Stomach (tissue), 9 donors: ENCODE data around the gene TRAF3IP1. TPM values are rescaled to one million over a fixed set of nuclear protein-coding genes. Genes with fewer than 3 reads are reported as not detected.

Experiments
- DNase-seq, 2 donors: peaks; one replicate each; pipeline versions ENCODE4 v3.0.0 to v3.0.0-alpha.2; 2013 to 2019
- H3K27ac ChIP-seq, 5 donors: fragments of 200-600 bp in 4 of 5; sonication (generic) in 4 of 5; one replicate each; pipeline ENCODE4 v1.5.1; 2013 to 2019; ENCODE audit warnings: mild to moderate bottlenecking in 1 of 5, moderate library complexity in 1 of 5
- H3K27me3 ChIP-seq, 3 donors: fragments of 200-600 bp; sonication (generic); one replicate each; pipeline ENCODE4 v1.5.1; 2017 to 2019; ENCODE audit warnings: mixed run types in 1 of 3
- H3K36me3 ChIP-seq, 4 donors: fragments of 200-600 bp; sonication (generic); 1 replicate in 3 of 4; 2 replicates in 1 of 4; pipeline ENCODE4 v1.5.1; 2016 to 2019
- H3K4me1 ChIP-seq, 4 donors: fragments of 200-600 bp; sonication (generic); one replicate each; pipeline ENCODE4 v1.5.1; 2016 to 2019
- H3K4me3 ChIP-seq, 4 donors: fragments of 200-600 bp; sonication (generic) in 3 of 4; one replicate each; pipeline ENCODE4 v1.5.1; 2016 to 2019; ENCODE audit warnings: mild to moderate bottlenecking in 1 of 4
- H3K9me3 ChIP-seq, 4 donors: fragments of 200-600 bp; sonication (generic); one replicate each; pipeline ENCODE4 v1.5.1; 2016 to 2019
- EP300 ChIP-seq: sonication (generic); formaldehyde crosslinking; IDR thresholded peaks from one replicate; pipeline ENCODE4 v1.6.1; 2017; ENCODE audit warnings: antibody characterized with exemption
- POLR2A ChIP-seq, 4 donors: fragments of 450-650 bp; IDR thresholded peaks; one replicate each; pipeline ENCODE4 v1.6.1; 2016; ENCODE audit warnings: antibody characterized with exemption in 4 of 4, control low read depth in 2 of 4, mild to moderate bottlenecking in 1 of 4, moderate library complexity in 1 of 4
- POLR2AphosphoS5 ChIP-seq, 3 donors: sonication (generic); formaldehyde crosslinking; IDR thresholded peaks; one replicate each; pipeline ENCODE4 v1.6.1; 2016; ENCODE audit warnings: antibody characterized with exemption in 3 of 3
- WGBS, 5 donors: extraction: QIAGEN DNeasy Blood & Tissue Kit in 3 of 5; methylation state at CpG; one replicate each; pipeline versions ENCODE4 v1.1.5 to v1.1.7; 2013 to 2018; 5-methylcytosine and 5-hydroxymethylcytosine counted together
- intact Hi-C: fragments of 100-400 bp; cut with DNase I; formaldehyde crosslinking; loops from one replicate; pipeline ENCODE4 v1.15.1; 2023; ENCODE audit warnings: low total_unique reads
- polyA plus RNA-seq, 3 donors: library from polyadenylated mRNA; stranded (reverse); fragments of 200-250 nt; gene quantifications; one replicate each; pipeline ENCODE4 v1.2.3, GENCODE V29; 2013
- total RNA-seq, 5 donors: library from RNA; depleted of rRNA; stranded (reverse); fragments of >200 nt; gene quantifications; one replicate each; pipeline versions ENCODE4 v1.1.0 to v1.2.3, GENCODE V29; 2014 to 2016
- TF ChIP-seq, protein P1 (sequence below), 7 experiments: fragments of 450-650 bp in 4 of 7; fragments of 200-600 bp in 3 of 7; sonication (generic) in 3 of 7; IDR thresholded peaks; one replicate each; pipeline ENCODE4 v1.5.1; 2016 to 2019; ENCODE audit warnings: antibody characterized with exemption in 7 of 7, control low read depth in 2 of 7, mild to moderate bottlenecking in 1 of 7
- donor health status: healthy with polysubstance abuse.
- donor health status: Bipolar disorder and iron deficiency.
- donor health status: healthy.

The TRAF3IP1 gene
- total and polyA plus RNA-seq, 8 donors: 0.58 to 21.1 (median 10.8) TPM

DNA sequence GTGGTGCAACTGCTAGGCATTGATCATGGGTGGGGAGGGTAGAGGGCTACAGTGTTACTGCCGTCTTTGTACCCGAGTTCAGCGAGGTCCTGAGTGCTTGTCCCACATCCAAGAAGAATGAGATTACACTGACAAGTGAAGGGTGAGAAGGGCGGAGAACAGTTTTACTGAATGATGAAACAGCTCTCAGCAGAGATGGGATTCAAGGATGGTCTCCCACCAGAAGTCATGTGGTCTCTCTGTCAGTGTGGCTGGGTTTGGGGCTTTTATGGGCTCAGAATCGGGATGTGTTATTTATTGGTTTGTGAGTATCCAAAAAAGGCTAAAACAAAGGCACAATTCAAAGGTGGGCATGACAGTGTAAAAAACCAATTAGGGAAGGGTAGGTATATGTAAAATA lies 95.6 kb downstream of the TRAF3IP1 start:
- intact Hi-C loops: no loop called here

GRCh38 chr2:238418196-238418998 lies 98.1 kb downstream of the TRAF3IP1 start:
- Histone ChIP-seq H3K27me3 (no peaks in the 10 kb centered on the region), H3K4me3 (no peak overlapping the region), H3K4me1 (peaks cover 0 to 12% (median 6%) of the 10 kb centered on the region in 4 donors), H3K9me3 (peaks cover 0 to 10% (median 0%) of the 10 kb centered on the region in 4 donors), H3K36me3 (no peaks in the 10 kb centered on the region), H3K27ac (peak overlapping the region in 3 of 5 donors; percentile 16 to 64 (median 31))
- intact Hi-C loops: no loop called here
- TF ChIP-seq POLR2A (IDR thresholded peaks at IDR 0.05) (no peak), POLR2AphosphoS5 (IDR thresholded peaks at IDR 0.05) (peak in 2 of 3 donors; percentile 5 to 30)
- peak; percentile 53 to 59 for DNase-seq
- WGBS, 5 donors: 36 to 57% (median 45%) methylated on average over 4 to 6 of the region's 6 CpGs

More for the DNA sequence above, 95.6 kb downstream of the TRAF3IP1 start:
- peaks cover 0 to 10% (median 0%) of the 10 kb centered on the region in 4 donors for H3K9me3 ChIP-seq
- DNase-seq: no peak
- no peaks in the 10 kb centered on the region for H3K27me3 ChIP-seq
- H3K36me3 ChIP-seq: no peaks in the 10 kb centered on the region
- no peak for TF ChIP-seq EP300
- TF ChIP-seq, protein P1, sequence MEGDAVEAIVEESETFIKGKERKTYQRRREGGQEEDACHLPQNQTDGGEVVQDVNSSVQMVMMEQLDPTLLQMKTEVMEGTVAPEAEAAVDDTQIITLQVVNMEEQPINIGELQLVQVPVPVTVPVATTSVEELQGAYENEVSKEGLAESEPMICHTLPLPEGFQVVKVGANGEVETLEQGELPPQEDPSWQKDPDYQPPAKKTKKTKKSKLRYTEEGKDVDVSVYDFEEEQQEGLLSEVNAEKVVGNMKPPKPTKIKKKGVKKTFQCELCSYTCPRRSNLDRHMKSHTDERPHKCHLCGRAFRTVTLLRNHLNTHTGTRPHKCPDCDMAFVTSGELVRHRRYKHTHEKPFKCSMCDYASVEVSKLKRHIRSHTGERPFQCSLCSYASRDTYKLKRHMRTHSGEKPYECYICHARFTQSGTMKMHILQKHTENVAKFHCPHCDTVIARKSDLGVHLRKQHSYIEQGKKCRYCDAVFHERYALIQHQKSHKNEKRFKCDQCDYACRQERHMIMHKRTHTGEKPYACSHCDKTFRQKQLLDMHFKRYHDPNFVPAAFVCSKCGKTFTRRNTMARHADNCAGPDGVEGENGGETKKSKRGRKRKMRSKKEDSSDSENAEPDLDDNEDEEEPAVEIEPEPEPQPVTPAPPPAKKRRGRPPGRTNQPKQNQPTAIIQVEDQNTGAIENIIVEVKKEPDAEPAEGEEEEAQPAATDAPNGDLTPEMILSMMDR (IDR thresholded peaks at IDR 0.05): no peak
- no peak for TF ChIP-seq POLR2AphosphoS5 (IDR thresholded peaks at IDR 0.05)
- TF ChIP-seq POLR2A (IDR thresholded peaks at IDR 0.05): no peak
- 96 to 99% (median 97%) methylated on average over 5 of the region's 5 CpGs for whole genome bisulfite sequencing, 5 donors
- peaks cover 0 to 6% (median 4%) of the 10 kb centered on the region in 4 donors for H3K4me1 ChIP-seq
- no peak overlapping the region for H3K27ac ChIP-seq
- no peak overlapping the region for H3K4me3 ChIP-seq

GRCh38 chr2:238418999-238419546 lies 98.8 kb downstream of the TRAF3IP1 start:
- no peaks in the 10 kb centered on the region for H3K36me3 ChIP-seq
- intact Hi-C loops: no loop called here

DNA sequence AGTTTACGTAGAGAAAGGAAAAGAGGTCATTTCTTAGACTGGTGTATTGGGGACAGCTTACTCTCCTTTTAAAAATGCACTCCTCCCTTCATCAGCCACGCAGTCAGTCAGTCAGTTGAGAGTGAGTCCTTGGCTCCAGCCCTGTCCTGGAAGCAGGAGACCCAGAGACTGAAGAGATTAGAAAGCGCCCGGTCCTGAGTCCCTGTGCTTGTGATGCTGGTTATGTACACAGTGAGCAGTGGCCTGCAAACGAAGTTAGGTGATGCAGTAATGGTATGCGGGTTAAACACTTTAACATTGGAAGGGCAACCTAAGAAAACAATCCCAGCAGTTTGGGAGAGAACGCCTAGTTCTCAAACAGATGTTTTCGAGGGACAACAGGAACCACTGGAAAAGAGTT lies 100.1 kb downstream of the TRAF3IP1 start:
- Histone ChIP-seq H3K27ac (no peak overlapping the region), H3K4me1 (peaks cover 0 to 14% (median 6%) of the 10 kb centered on the region in 4 donors), H3K27me3 (no peaks in the 10 kb centered on the region), H3K9me3 (peaks cover 0 to 7% (median 0%) of the 10 kb centered on the region in 4 donors), H3K36me3 (no peaks in the 10 kb centered on the region), H3K4me3 (no peak overlapping the region)
- no peak for DNase-seq
- WGBS, 5 donors: 59 to 67% (median 63%) methylated on average over 8 of the region's 8 CpGs
- TF ChIP-seq, protein P1 (IDR thresholded peaks at IDR 0.05): no peak
- no peak for TF ChIP-seq POLR2A (IDR thresholded peaks at IDR 0.05)
- TF ChIP-seq POLR2AphosphoS5 (IDR thresholded peaks at IDR 0.05): no peak
- TF ChIP-seq EP300: no peak
- intact Hi-C loops: no loop called here

More at GRCh38 chr2:238418999-238419546, 98.8 kb downstream of the TRAF3IP1 start:
- TF ChIP-seq POLR2A (IDR thresholded peaks at IDR 0.05) (no peak), POLR2AphosphoS5 (IDR thresholded peaks at IDR 0.05) (no peak), EP300 (no peak)
- TF ChIP-seq, protein P1 (IDR thresholded peaks at IDR 0.05): no peak
- Histone ChIP-seq H3K4me1 (peaks cover 0 to 12% (median 6%) of the 10 kb centered on the region in 4 donors), H3K4me3 (no peak overlapping the region), H3K9me3 (peaks cover 0 to 10% (median 0%) of the 10 kb centered on the region in 4 donors), H3K27ac (no peak overlapping the region), H3K27me3 (no peaks in the 10 kb centered on the region)
- DNase-seq: no peak
- WGBS, 5 donors: 83 to 91% (median 88%) methylated on average over 2 of the region's 2 CpGs
